GM12892 (cell line): Measurements from ENCODE around the gene ABCB1.

Experiments used
- POLR2A ChIP-seq: IDR thresholded peaks from 2 replicates; pipeline ENCODE4 v1.6.1; 2011; ENCODE audit warnings: low read depth, low read length, control low read depth
- POLR2AphosphoS5 ChIP-seq: IDR thresholded peaks from 2 replicates; pipeline ENCODE4 v1.6.1; 2011; ENCODE audit warnings: low read depth, low read length, control low read depth

- TF ChIP-seq POLR2A (no peak), POLR2AphosphoS5 (no peak)
These were observed 10.1 kb downstream of the ABCB1 start for GRCh38 chr7:87590578-87590977.
